Retinal pigment epithelial cell (primary cell): ENCODE results near the gene HAUS1.
"Not testable (repeated sequence)": the region's sequence is repeated elsewhere in the genome, so short reads cannot be mapped to it uniquely, and the experiment has no call there.

ENCODE experiments used
- DNase-seq: peaks from one replicate; pipeline ENCODE4 v3.0.0-alpha.2; 2010; ENCODE audit warnings: low read depth
- H3K4me3 ChIP-seq: 2 replicates; pipeline ENCODE4 v1.5.1; 2011; ENCODE audit warnings: mild to moderate bottlenecking, low read length, control low read depth, moderate library complexity
- CTCF ChIP-seq: conservative IDR thresholded peaks from 2 replicates; pipeline ENCODE4 v1.5.1; 2011; ENCODE audit warnings: low read depth, low read length, control low read depth, inconsistent platforms

Gene HAUS1

GRCh38 chr18:46099463-46099862 lies 4.7 kb upstream of the HAUS1 start:
- H3K4me3 ChIP-seq, result no peak overlapping the region
- DNase-seq, result no peak
- TF ChIP-seq CTCF, result no peak

GRCh38 chr18:46109386-46109785 lies 5.2 kb downstream of the HAUS1 start:
- no peak for DNase-seq
- no peak for TF ChIP-seq CTCF

GRCh38 chr18:46110406-46110805 lies 6.2 kb downstream of the HAUS1 start:
- no peak for DNase-seq
- TF ChIP-seq CTCF, result no peak
- H3K4me3 ChIP-seq, result no peak overlapping the region

More at GRCh38 chr18:46109386-46109785, 5.2 kb downstream of the HAUS1 start:
- H3K4me3 ChIP-seq, result no peak overlapping the region

- DNase-seq, result no peak
- H3K4me3 ChIP-seq, result no peak overlapping the region
Observed at GRCh38 chr18:46113751-46114150, 9.6 kb downstream of the HAUS1 start.

GRCh38 chr18:46126625-46127024 lies 22.4 kb downstream of the HAUS1 start:
- not testable (repeated sequence) for DNase-seq, H3K4me3 ChIP-seq

More at GRCh38 chr18:46113751-46114150, 9.6 kb downstream of the HAUS1 start:
- TF ChIP-seq CTCF, result no peak

GRCh38 chr18:46130061-46130460 lies 25.9 kb downstream of the HAUS1 start:
- H3K4me3 ChIP-seq, result no peak overlapping the region
- TF ChIP-seq CTCF, result no peak
- DNase-seq, result no peak

GRCh38 chr18:46130549-46130948 lies 26.4 kb downstream of the HAUS1 start:
- DNase-seq, result not testable (repeated sequence)

GRCh38 chr18:46133534-46133933 lies 29.3 kb downstream of the HAUS1 start:
- DNase-seq, result no peak
- no peak overlapping the region for H3K4me3 ChIP-seq
- TF ChIP-seq CTCF, result no peak

More at GRCh38 chr18:46130549-46130948, 26.4 kb downstream of the HAUS1 start:
- H3K4me3 ChIP-seq, result not testable (repeated sequence)
